HCT116 (cell line): ENCODE measurements around the gene EXOC4. TPM values are rescaled to one million over a fixed set of nuclear protein-coding genes. Genes with fewer than 3 reads are reported as not detected.

ENCODE experiments used
- ATAC-seq: fragments of 200-7000 bp; cut with Tn5 transposase; 2 replicates; pipeline ENCODE4 v1.9.1; 2020; ENCODE audit warnings: mild to moderate bottlenecking, moderate library complexity
- BruUV-seq: library from RNA; stranded (reverse); fragments of 400-500 nt; replicated peaks from 2 replicates; lab custom pipeline; 2021; lab: Mats Ljungman, UMichigan
- CTCF ChIA-PET: fragments of 300-600 bp; sonication (Branson Sonifier 250); formaldehyde crosslinking; loops from one replicate; lab custom pipeline; 2021; ENCODE audit warnings: antibody characterized with exemption; lab: Charles Lee
- POLR2A ChIA-PET: fragments of 300-600, 350-600 bp; sonication (Branson Sonifier 250); formaldehyde crosslinking; loops from one replicate; lab custom pipeline; 2021; ENCODE audit warnings: antibody characterized with exemption; lab: Charles Lee
- RAD21 ChIA-PET, 2 experiments: fragments of 300-600 bp; sonication (Branson Sonifier 250); formaldehyde crosslinking; loops; one replicate each; lab custom pipeline; 2023; ENCODE audit warnings: low total read pairs in 2 of 2; ENCODE audit not compliant: uncharacterized antibody in 2 of 2, unreplicated experiment in 2 of 2, low non-redundant PET in 1 of 2; lab: Charles Lee
- DNase-seq: peaks from one replicate; pipeline ENCODE4 v3.0.0-alpha.2; 2010; ENCODE audit warnings: low read depth, low spot score
- H2AFZ ChIP-seq: fragments of 200-600 bp; shearing (Covaris generic), sonication (generic); 2 replicates; pipeline ENCODE4 v1.6.1; 2017; ENCODE audit warnings: low read depth, mixed run types, mixed read lengths, antibody characterized with exemption, low read length; ENCODE audit not compliant: poor library complexity, severe bottlenecking
- H3K27ac ChIP-seq: 2 replicates; pipeline ENCODE4 v1.5.1; 2012; ENCODE audit warnings: low read depth, low read length
- H3K27me3 ChIP-seq: fragments of 200-600 bp; sonication (generic); 2 replicates; pipeline ENCODE4 v1.6.1; 2016; ENCODE audit warnings: mixed run types, low read length, mixed read lengths; ENCODE audit not compliant: insufficient read depth
- H3K36me3 ChIP-seq, 2 experiments: fragments of 200-500 bp in 1 of 2; fragments of 200-600 bp in 1 of 2; sonication (Bioruptor generic) in 1 of 2; sonication (generic) in 1 of 2; 2 replicates each; pipeline versions ENCODE4 v1.5.1 to v1.6.1; 2014 to 2016; ENCODE audit warnings: low read length in 2 of 2, inconsistent platforms in 1 of 2, mixed read lengths in 1 of 2, mixed run types in 1 of 2; ENCODE audit not compliant: insufficient read depth in 2 of 2, control insufficient read depth in 1 of 2
- H3K4me1 ChIP-seq, 2 experiments: fragments of 200-600 bp in 1 of 2; sonication (generic) in 1 of 2; 2 replicates each; pipeline versions ENCODE4 v1.5.1 to v1.6.1; 2012 to 2017; ENCODE audit warnings: low read length in 2 of 2, inconsistent platforms in 1 of 2, mild to moderate bottlenecking in 1 of 2, mixed read lengths in 1 of 2, mixed run types in 1 of 2, moderate library complexity in 1 of 2; ENCODE audit not compliant: insufficient read depth in 2 of 2, control insufficient read depth in 1 of 2
- H3K4me2 ChIP-seq: fragments of 200-600 bp; sonication (generic); 2 replicates; pipeline ENCODE4 v1.6.1; 2017; ENCODE audit warnings: mixed run types, low read length, mixed read lengths
- H3K4me3 ChIP-seq, 2 experiments: fragments of 200-600 bp in 1 of 2; sonication (generic) in 1 of 2; replicated peaks in 1 of 2; 2 replicates each; pipeline ENCODE4 v1.5.1; 2011 to 2016; ENCODE audit warnings: low read length in 2 of 2, control low read depth in 1 of 2, low read depth in 1 of 2, mild to moderate bottlenecking in 1 of 2, mixed read lengths in 1 of 2, mixed run types in 1 of 2
- H3K79me2 ChIP-seq: fragments of 200-600 bp; sonication (generic); 2 replicates; pipeline ENCODE4 v1.6.1; 2017; ENCODE audit warnings: mild to moderate bottlenecking, mixed run types, low read length, moderate library complexity, mixed read lengths; ENCODE audit not compliant: insufficient read depth
- H3K9ac ChIP-seq: fragments of 200-600 bp; sonication (generic); 2 replicates; pipeline ENCODE4 v1.6.1; 2016; ENCODE audit warnings: low read length, mixed read lengths
- H3K9me2 ChIP-seq: fragments of 200-600 bp; sonication (generic), shearing (Covaris generic); 2 replicates; pipeline ENCODE4 v1.6.1; 2017; ENCODE audit warnings: mixed run types, mild to moderate bottlenecking, moderate library complexity; ENCODE audit not compliant: insufficient read depth
- H3K9me3 ChIP-seq, 2 experiments: fragments of 200-500 bp in 1 of 2; fragments of 200-600 bp in 1 of 2; sonication (Bioruptor generic) in 1 of 2; sonication (generic) in 1 of 2; 2 replicates each; pipeline ENCODE4 v1.6.1; 2014 to 2017; ENCODE audit warnings: low read length in 2 of 2, mixed read lengths in 2 of 2, inconsistent platforms in 1 of 2, low read depth in 1 of 2, mild to moderate bottlenecking in 1 of 2, mixed run types in 1 of 2, moderate library complexity in 1 of 2; ENCODE audit not compliant: control insufficient read depth in 1 of 2, insufficient read depth in 1 of 2
- H4K20me1 ChIP-seq: fragments of 200-600 bp; sonication (generic), shearing (Covaris generic); 2 replicates; pipeline ENCODE4 v1.6.1; 2017; ENCODE audit warnings: mixed run types, mild to moderate bottlenecking, moderate library complexity; ENCODE audit not compliant: insufficient read depth
- CEBPB ChIP-seq: IDR thresholded peaks from 2 replicates; pipeline ENCODE4 v1.6.1; 2012; ENCODE audit warnings: low read depth
- CTCF ChIP-seq, 3 experiments: fragments of 200-600 bp in 1 of 3; sonication (generic) in 1 of 3; IDR thresholded peaks in 2 of 3; conservative IDR thresholded peaks in 1 of 3; 2 replicates each; pipeline ENCODE4 v1.5.1; 2012 to 2017; ENCODE audit warnings: low read depth in 2 of 3, low read length in 2 of 3, antibody characterized with exemption in 1 of 3, borderline replicate concordance in 1 of 3, control low read depth in 1 of 3, mild to moderate bottlenecking in 1 of 3, mixed read lengths in 1 of 3, mixed run types in 1 of 3, moderate library complexity in 1 of 3; ENCODE audit not compliant: insufficient read depth in 1 of 3
- POLR2AphosphoS5 ChIP-seq: IDR thresholded peaks from 2 replicates; pipeline ENCODE4 v1.6.1; 2011; ENCODE audit warnings: mild to moderate bottlenecking, low read depth, low read length, moderate library complexity
- RAD21 ChIP-seq: IDR thresholded peaks from 2 replicates; pipeline ENCODE4 v1.6.1; 2012; ENCODE audit warnings: low read depth, mild to moderate bottlenecking
- YY1 ChIP-seq: IDR thresholded peaks from 2 replicates; pipeline ENCODE4 v1.6.1; 2011; ENCODE audit warnings: low read length, low read depth, moderate library complexity, mild to moderate bottlenecking; ENCODE audit not compliant: insufficient replicate concordance; ENCODE audit errors: extremely low read depth
- ZBTB33 ChIP-seq: IDR thresholded peaks from 2 replicates; pipeline ENCODE4 v1.6.1; 2011; ENCODE audit warnings: mild to moderate bottlenecking, low read length, moderate library complexity; ENCODE audit not compliant: insufficient replicate concordance; ENCODE audit errors: extremely low read depth
- ZNF274 ChIP-seq: fragments of 200-500 bp; sonication (Bioruptor generic); IDR thresholded peaks from 2 replicates; pipeline ENCODE4 v1.6.1; 2014; ENCODE audit warnings: mild to moderate bottlenecking, low read depth, low read length, inconsistent platforms
- intact Hi-C: fragments of 100-400 bp; cut with micrococcal nuclease; formaldehyde crosslinking; loops from 2 replicates; pipeline ENCODE4 v1.10.0; 2022
- total RNA-seq: library from RNA; stranded (reverse); gene quantifications from one replicate; pipeline ENCODE4 v1.2.1, GENCODE V29; 2021; ENCODE audit not compliant: unreplicated experiment

The EXOC4 gene
- total RNA-seq, 1 experiment from 2014 or later = 40.3 TPM

GRCh38 chr7:133539016-133539415 is 286.1 kb downstream of the EXOC4 start:
- CTCF ChIA-PET = no interaction called here
- RAD21 ChIA-PET = no interaction called here
- intact Hi-C loops = no loop called here
- no peaks in the 10 kb centered on the region for H3K36me3 ChIP-seq
- no peaks in the 10 kb centered on the region for H3K79me2 ChIP-seq
- no peak overlapping the region for H3K9ac ChIP-seq
- H3K4me2 ChIP-seq = no peak overlapping the region
- TF ChIP-seq RAD21 = no peak
- no peak for TF ChIP-seq CTCF (IDR thresholded peaks at IDR 0.05 in 2 of 3, conservative IDR thresholded peaks at IDR 0.05 in 1 of 3; ENCODE audit: borderline replicate concordance in 1 of 3, insufficient read depth in 1 of 3, low read depth in 2 of 3, low read length in 2 of 3)
- TF ChIP-seq ZNF274 = no peak
- no peak for TF ChIP-seq ZBTB33
- no peak for TF ChIP-seq CEBPB
- no peak for TF ChIP-seq YY1
- TF ChIP-seq POLR2AphosphoS5 = no peak
- H2AFZ ChIP-seq = no peak overlapping the region
- H3K4me3 ChIP-seq = no peak overlapping the region
- no peaks in the 10 kb centered on the region for H3K27me3 ChIP-seq
- DNase-seq (no peak), ATAC-seq (no peak)
- BruUV-seq = no TSS peak
- no peaks in the 10 kb centered on the region for H3K9me3 ChIP-seq
- no peaks in the 10 kb centered on the region for H3K9me2 ChIP-seq
- H4K20me1 ChIP-seq = no peaks in the 10 kb centered on the region; the same call in 1 of the 2 replicates
- H3K4me1 ChIP-seq = no peaks in the 10 kb centered on the region
- POLR2A ChIA-PET = no interaction called here
- no peak overlapping the region for H3K27ac ChIP-seq
